SK-N-MC (cell line): Measurements from ENCODE around the gene JAKMIP1.

Source experiments
- DNase-seq: peaks from one replicate; pipeline ENCODE4 v3.0.0-alpha.2; 2011; ENCODE audit warnings: low read depth, low spot score
- H3K27ac ChIP-seq: fragments of 200-600 bp; sonication (generic); 2 replicates; pipeline ENCODE4 v1.5.1; 2016; ENCODE audit warnings: mixed run types
- H3K36me3 ChIP-seq: fragments of 200-600 bp; sonication (generic); 2 replicates; pipeline ENCODE4 v1.6.1; 2017; ENCODE audit warnings: antibody characterized with exemption, low read length, mixed read lengths; ENCODE audit not compliant: insufficient read depth
- H3K4me3 ChIP-seq: fragments of 200-600 bp; sonication (generic); 2 replicates; pipeline ENCODE4 v1.5.1; 2016
- H3K9ac ChIP-seq: fragments of 200-600 bp; sonication (generic); 2 replicates; pipeline ENCODE4 v1.8.0; 2017; ENCODE audit warnings: mixed run types, mixed read lengths; ENCODE audit not compliant: insufficient read length
- H3K9me3 ChIP-seq: fragments of 200-600 bp; sonication (generic); 2 replicates; pipeline ENCODE4 v1.6.1; 2017; ENCODE audit warnings: low read depth, mild to moderate bottlenecking, antibody characterized with exemption, low read length, moderate library complexity, mixed read lengths
- EZH2 ChIP-seq: fragments of 200-600 bp; sonication (generic); IDR thresholded peaks from one replicate; pipeline ENCODE4 v1.6.1; 2017; ENCODE audit warnings: antibody characterized with exemption
- FOXP2 ChIP-seq: optimal IDR thresholded peaks from 2 replicates; pipeline ENCODE3; 2011; ENCODE audit warnings: mild to moderate bottlenecking, moderate library complexity; ENCODE audit not compliant: insufficient read depth; ENCODE audit errors: extremely low read length, control extremely low read depth
- POLR2AphosphoS5 ChIP-seq: IDR thresholded peaks from 2 replicates; pipeline ENCODE4 v1.6.1; 2012; ENCODE audit warnings: mild to moderate bottlenecking, low read depth, low read length, borderline replicate concordance

The JAKMIP1 gene

GRCh38 chr4:6200922-6201362 lies 593 bp upstream of the JAKMIP1 start:
- H3K4me3 ChIP-seq, result no peak overlapping the region
- no peak for TF ChIP-seq POLR2AphosphoS5
- no peak for TF ChIP-seq EZH2
- no peak for TF ChIP-seq FOXP2
- no peak overlapping the region for H3K9ac ChIP-seq
- DNase-seq, result no peak
- no peaks in the 10 kb centered on the region for H3K36me3 ChIP-seq
- no peak overlapping the region for H3K27ac ChIP-seq
- no peaks in the 10 kb centered on the region for H3K9me3 ChIP-seq

- DNase-seq, result no peak
- H3K27ac ChIP-seq, result no peak overlapping the region
- TF ChIP-seq POLR2AphosphoS5 (no peak), EZH2 (no peak), FOXP2 (no peak)
- no peaks in the 10 kb centered on the region for H3K9me3 ChIP-seq
- no peak overlapping the region for H3K9ac ChIP-seq
- H3K4me3 ChIP-seq, result no peak overlapping the region
- H3K36me3 ChIP-seq, result no peaks in the 10 kb centered on the region
Observed at GRCh38 chr4:6199422-6199921, 877 bp downstream of the JAKMIP1 start.

- no peak for DNase-seq
Observed at GRCh38 chr4:6198768-6199421, 1.5 kb downstream of the JAKMIP1 start.

GRCh38 chr4:6198278-6198677 lies 2.1 kb downstream of the JAKMIP1 start:
- DNase-seq, result no peak
- no peak for TF ChIP-seq EZH2
- no peak for TF ChIP-seq POLR2AphosphoS5
- TF ChIP-seq FOXP2, result no peak
- H3K4me3 ChIP-seq, result no peak overlapping the region
- H3K9me3 ChIP-seq, result no peaks in the 10 kb centered on the region
- H3K27ac ChIP-seq, result no peak overlapping the region
- no peaks in the 10 kb centered on the region for H3K36me3 ChIP-seq
- no peak overlapping the region for H3K9ac ChIP-seq

More at GRCh38 chr4:6198768-6199421, 1.5 kb downstream of the JAKMIP1 start:
- Histone ChIP-seq H3K27ac (no peak overlapping the region), H3K9me3 (no peaks in the 10 kb centered on the region), H3K9ac (no peak overlapping the region), H3K4me3 (no peak overlapping the region), H3K36me3 (no peaks in the 10 kb centered on the region)
- no peak for TF ChIP-seq POLR2AphosphoS5
- TF ChIP-seq FOXP2, result no peak
- no peak for TF ChIP-seq EZH2

- TF ChIP-seq POLR2AphosphoS5 (no peak), EZH2 (no peak), FOXP2 (no peak)
- Histone ChIP-seq H3K4me3 (no peak overlapping the region), H3K36me3 (no peaks in the 10 kb centered on the region), H3K9me3 (no peaks in the 10 kb centered on the region), H3K9ac (no peak overlapping the region), H3K27ac (no peak overlapping the region)
- DNase-seq, result no peak
Observed at GRCh38 chr4:6197433-6198174, 2.7 kb downstream of the JAKMIP1 start.

- TF ChIP-seq FOXP2 (no peak), POLR2AphosphoS5 (no peak), EZH2 (no peak)
- no peak for DNase-seq
- Histone ChIP-seq H3K4me3 (no peak overlapping the region), H3K27ac (no peak overlapping the region), H3K9me3 (no peaks in the 10 kb centered on the region), H3K9ac (no peak overlapping the region), H3K36me3 (no peaks in the 10 kb centered on the region)
Observed at GRCh38 chr4:6196871-6197270, 3.5 kb downstream of the JAKMIP1 start.

GRCh38 chr4:6196324-6196723 lies 4.0 kb downstream of the JAKMIP1 start:
- DNase-seq, result no peak
- Histone ChIP-seq H3K27ac (no peak overlapping the region), H3K9ac (no peak overlapping the region), H3K36me3 (no peaks in the 10 kb centered on the region), H3K4me3 (no peak overlapping the region), H3K9me3 (no peaks in the 10 kb centered on the region)
- no peak for TF ChIP-seq EZH2
- no peak for TF ChIP-seq POLR2AphosphoS5
- TF ChIP-seq FOXP2, result no peak

GRCh38 chr4:6195602-6196319 lies 4.6 kb downstream of the JAKMIP1 start:
- TF ChIP-seq EZH2 (no peak), FOXP2 (no peak), POLR2AphosphoS5 (no peak)
- DNase-seq, result no peak
- H3K9ac ChIP-seq, result no peak overlapping the region
- H3K36me3 ChIP-seq, result no peaks in the 10 kb centered on the region
- no peak overlapping the region for H3K27ac ChIP-seq
- H3K9me3 ChIP-seq, result no peaks in the 10 kb centered on the region
- no peak overlapping the region for H3K4me3 ChIP-seq
